ENCODE data around the gene VWC2.

The VWC2 gene

GRCh38 chr7:49805371-49806007 is 32.1 kb downstream of the VWC2 start:
- no peaks in the 10 kb centered on the region for H3K4me1 ChIP-seq
- intact Hi-C loops (cut with DNase I; ENCODE audit: low total_unique reads), result no loop called here
- no peaks in the 10 kb centered on the region for H3K36me3 ChIP-seq
- no peak for DNase-seq
- no peak overlapping the region for H3K27ac ChIP-seq
- no peaks in the 10 kb centered on the region for H3K9me3 ChIP-seq
- H3K27me3 ChIP-seq, result no peaks in the 10 kb centered on the region
- no peak overlapping the region for H3K4me3 ChIP-seq
- TF ChIP-seq, protein P1, sequence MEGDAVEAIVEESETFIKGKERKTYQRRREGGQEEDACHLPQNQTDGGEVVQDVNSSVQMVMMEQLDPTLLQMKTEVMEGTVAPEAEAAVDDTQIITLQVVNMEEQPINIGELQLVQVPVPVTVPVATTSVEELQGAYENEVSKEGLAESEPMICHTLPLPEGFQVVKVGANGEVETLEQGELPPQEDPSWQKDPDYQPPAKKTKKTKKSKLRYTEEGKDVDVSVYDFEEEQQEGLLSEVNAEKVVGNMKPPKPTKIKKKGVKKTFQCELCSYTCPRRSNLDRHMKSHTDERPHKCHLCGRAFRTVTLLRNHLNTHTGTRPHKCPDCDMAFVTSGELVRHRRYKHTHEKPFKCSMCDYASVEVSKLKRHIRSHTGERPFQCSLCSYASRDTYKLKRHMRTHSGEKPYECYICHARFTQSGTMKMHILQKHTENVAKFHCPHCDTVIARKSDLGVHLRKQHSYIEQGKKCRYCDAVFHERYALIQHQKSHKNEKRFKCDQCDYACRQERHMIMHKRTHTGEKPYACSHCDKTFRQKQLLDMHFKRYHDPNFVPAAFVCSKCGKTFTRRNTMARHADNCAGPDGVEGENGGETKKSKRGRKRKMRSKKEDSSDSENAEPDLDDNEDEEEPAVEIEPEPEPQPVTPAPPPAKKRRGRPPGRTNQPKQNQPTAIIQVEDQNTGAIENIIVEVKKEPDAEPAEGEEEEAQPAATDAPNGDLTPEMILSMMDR (IDR thresholded peaks at IDR 0.05), result no peak

DNA sequence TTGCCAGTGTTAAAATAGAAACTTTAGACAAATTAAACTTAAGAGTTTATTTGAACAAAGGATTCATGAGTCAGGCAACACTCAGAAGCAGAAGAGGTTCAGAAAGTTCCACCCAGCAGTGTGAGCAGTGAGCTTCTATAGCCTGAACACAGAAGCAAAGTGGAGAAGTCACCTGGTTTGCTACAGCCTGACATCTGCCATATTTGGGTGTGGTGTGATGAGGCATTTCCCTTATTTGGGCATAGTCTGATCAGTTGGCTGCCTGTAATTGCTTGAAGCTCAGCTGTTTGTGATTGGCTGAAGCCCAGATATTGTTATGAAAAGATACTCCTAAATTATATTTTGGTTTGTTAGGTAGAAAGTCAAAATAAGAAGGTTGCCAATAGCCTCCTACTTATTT is 39.1 kb downstream of the VWC2 start:
- H3K9me3 ChIP-seq, result no peaks in the 10 kb centered on the region
- H3K27me3 ChIP-seq, result no peaks in the 10 kb centered on the region
- DNase-seq, result no peak
- H3K4me1 ChIP-seq, result no peaks in the 10 kb centered on the region
- no peak overlapping the region for H3K4me3 ChIP-seq
- intact Hi-C loops (cut with DNase I; ENCODE audit: low total_unique reads), result no loop called here
- H3K36me3 ChIP-seq, result no peaks in the 10 kb centered on the region
- TF ChIP-seq, protein P1 (IDR thresholded peaks at IDR 0.05), result no peak
- H3K27ac ChIP-seq, result no peak overlapping the region

DNA sequence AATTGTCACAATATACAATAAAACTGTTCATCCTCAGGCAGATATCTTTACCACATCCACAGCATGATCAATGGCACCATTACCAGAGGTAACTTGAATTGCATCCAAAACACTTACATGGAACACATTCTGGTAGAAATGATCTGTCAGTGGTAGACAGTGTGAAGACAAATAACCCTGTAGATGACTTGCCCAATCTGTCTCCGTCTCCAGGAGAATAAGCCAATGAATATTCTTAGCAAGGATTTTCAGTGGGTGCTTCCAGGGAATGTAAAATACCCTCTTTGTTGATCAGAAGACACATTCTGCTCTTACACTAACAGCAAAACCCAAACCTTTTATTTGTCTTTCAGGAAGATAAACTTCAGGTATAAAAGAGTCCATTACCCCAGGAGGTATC is 43.8 kb downstream of the VWC2 start:
- Histone ChIP-seq H3K4me3 (no peak overlapping the region), H3K9me3 (no peaks in the 10 kb centered on the region), H3K4me1 (no peaks in the 10 kb centered on the region), H3K36me3 (no peaks in the 10 kb centered on the region), H3K27ac (no peak overlapping the region), H3K27me3 (no peaks in the 10 kb centered on the region)
- intact Hi-C loops (cut with DNase I; ENCODE audit: low total_unique reads), result no loop called here
- TF ChIP-seq, protein P1 (IDR thresholded peaks at IDR 0.05), result no peak
- DNase-seq, result no peak

DNA sequence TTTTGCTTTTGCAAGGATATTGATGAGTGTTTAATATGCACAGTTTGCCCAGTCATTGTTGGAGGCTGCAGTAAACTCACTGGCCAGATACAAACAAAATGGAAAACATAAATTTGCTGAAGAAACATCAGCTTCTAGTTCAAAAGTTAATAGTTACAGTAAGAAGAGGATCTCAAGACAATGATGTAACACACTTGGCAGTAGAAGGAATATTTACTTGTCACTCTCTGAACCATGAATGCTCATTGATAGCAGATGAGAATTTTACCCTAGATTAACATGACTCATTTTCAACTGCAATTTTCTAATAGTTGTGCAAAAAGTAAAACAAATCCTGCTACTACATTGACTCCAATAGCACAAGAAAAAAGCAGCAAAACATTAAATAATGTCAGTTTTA is 47.7 kb downstream of the VWC2 start:
- Histone ChIP-seq H3K27me3 (no peaks in the 10 kb centered on the region), H3K36me3 (no peaks in the 10 kb centered on the region), H3K27ac (no peak overlapping the region), H3K4me1 (no peaks in the 10 kb centered on the region), H3K9me3 (peaks cover 0 to 3% (median 0%) of the 10 kb centered on the region in 3 donors), H3K4me3 (no peak overlapping the region)
- intact Hi-C loops (cut with DNase I; ENCODE audit: low total_unique reads), result no loop called here
- TF ChIP-seq, protein P1 (IDR thresholded peaks at IDR 0.05), result no peak
- no peak for DNase-seq

DNA sequence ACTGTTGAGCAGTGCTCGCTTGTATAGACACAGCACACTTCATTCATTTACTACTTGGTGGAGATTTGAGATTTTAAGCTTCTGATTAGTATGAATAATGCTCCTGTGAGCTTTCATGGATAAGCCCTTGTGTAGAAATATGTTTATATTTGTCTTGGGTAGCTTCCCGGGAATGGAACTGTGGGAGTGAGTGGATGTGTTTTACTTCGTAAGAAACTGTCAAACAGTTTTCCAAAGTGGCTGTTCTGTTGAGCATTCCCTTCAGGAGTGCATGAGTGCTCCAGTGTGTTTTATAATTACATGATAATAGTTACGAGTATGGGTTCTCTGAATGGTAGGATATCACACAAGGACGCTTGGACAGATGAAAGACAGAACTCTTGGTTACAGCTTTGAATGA is 49.4 kb downstream of the VWC2 start:
- Histone ChIP-seq H3K36me3 (no peaks in the 10 kb centered on the region), H3K4me3 (no peak overlapping the region), H3K27ac (no peak overlapping the region), H3K9me3 (peaks cover 0 to 3% (median 0%) of the 10 kb centered on the region in 3 donors), H3K4me1 (no peaks in the 10 kb centered on the region), H3K27me3 (no peaks in the 10 kb centered on the region)
- TF ChIP-seq, protein P1 (IDR thresholded peaks at IDR 0.05), result no peak
- DNase-seq, result no peak
- intact Hi-C loops (cut with DNase I; ENCODE audit: low total_unique reads), result no loop called here

DNA sequence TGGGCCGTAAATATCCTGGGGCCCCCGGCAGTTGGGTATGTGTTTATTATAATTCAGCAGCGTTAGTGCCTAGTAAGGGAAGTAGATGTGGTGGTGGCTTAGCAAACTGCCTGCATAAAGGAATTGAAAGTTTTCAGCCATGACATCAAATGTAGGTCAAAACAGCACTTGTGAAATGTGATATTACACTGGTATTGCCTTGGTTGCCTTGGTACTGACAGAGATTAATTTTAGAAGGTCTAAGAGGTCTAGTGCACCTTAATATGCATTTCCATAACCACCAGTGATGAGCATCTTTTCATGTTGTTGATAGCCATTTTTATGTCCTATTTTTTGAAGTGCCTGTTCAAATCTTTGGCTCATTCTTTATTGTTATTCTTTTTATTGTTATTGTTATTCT is 50.1 kb downstream of the VWC2 start:
- TF ChIP-seq, protein P1 (IDR thresholded peaks at IDR 0.05), result no peak
- H3K27me3 ChIP-seq, result no peaks in the 10 kb centered on the region
- no peak overlapping the region for H3K27ac ChIP-seq
- intact Hi-C loops (cut with DNase I; ENCODE audit: low total_unique reads), result no loop called here
- no peak overlapping the region for H3K4me3 ChIP-seq
- no peak for DNase-seq
- no peaks in the 10 kb centered on the region for H3K4me1 ChIP-seq
- no peaks in the 10 kb centered on the region for H3K36me3 ChIP-seq
- H3K9me3 ChIP-seq, result peaks cover 0 to 3% (median 0%) of the 10 kb centered on the region in 3 donors

Measured in tibial artery (tissue), 4 donors.